ENCODE results near the gene DENND4C.

DNA sequence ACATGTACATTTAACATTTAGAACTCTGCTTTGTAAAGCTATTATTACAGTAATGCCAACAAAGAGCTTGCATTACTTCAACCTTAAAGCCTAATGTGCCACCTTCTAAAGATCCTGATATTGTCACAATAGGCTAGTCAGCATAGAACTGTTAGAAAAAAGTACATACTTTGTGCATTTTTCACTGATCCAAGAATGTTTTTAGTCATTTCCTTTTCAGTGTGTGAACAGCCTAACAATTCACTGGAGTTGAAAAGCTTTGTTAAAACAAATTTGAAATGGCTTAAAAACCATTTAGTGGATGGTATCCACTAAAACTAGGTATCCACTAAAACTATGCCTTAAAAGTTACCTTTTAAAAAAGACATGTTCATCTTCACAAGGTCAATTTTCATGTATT is 145.0 kb downstream of the DENND4C start:
- no peak for TF ChIP-seq EZH2 (optimal IDR thresholded peaks at IDR 0.05; ENCODE audit: low read depth, low read length)
- TF ChIP-seq, protein P1, sequence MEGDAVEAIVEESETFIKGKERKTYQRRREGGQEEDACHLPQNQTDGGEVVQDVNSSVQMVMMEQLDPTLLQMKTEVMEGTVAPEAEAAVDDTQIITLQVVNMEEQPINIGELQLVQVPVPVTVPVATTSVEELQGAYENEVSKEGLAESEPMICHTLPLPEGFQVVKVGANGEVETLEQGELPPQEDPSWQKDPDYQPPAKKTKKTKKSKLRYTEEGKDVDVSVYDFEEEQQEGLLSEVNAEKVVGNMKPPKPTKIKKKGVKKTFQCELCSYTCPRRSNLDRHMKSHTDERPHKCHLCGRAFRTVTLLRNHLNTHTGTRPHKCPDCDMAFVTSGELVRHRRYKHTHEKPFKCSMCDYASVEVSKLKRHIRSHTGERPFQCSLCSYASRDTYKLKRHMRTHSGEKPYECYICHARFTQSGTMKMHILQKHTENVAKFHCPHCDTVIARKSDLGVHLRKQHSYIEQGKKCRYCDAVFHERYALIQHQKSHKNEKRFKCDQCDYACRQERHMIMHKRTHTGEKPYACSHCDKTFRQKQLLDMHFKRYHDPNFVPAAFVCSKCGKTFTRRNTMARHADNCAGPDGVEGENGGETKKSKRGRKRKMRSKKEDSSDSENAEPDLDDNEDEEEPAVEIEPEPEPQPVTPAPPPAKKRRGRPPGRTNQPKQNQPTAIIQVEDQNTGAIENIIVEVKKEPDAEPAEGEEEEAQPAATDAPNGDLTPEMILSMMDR (IDR thresholded peaks at IDR 0.05; ENCODE audit: low read length), result no peak
